HCT116 (cell line): Measurements from ENCODE around the gene MN1.

ENCODE experiments used
- CBX3 ChIP-seq: IDR thresholded peaks from 2 replicates; pipeline ENCODE4 v1.6.1; 2012; ENCODE audit warnings: low read depth
- EZH2phosphoT487 ChIP-seq: fragments of 200-600 bp; IDR thresholded peaks from 2 replicates; pipeline ENCODE4 v1.6.1; 2018; ENCODE audit warnings: antibody characterized with exemption, borderline replicate concordance
- POLR2A ChIP-seq: IDR thresholded peaks from 2 replicates; pipeline ENCODE4 v1.7.0; 2011; ENCODE audit warnings: borderline replicate concordance; ENCODE audit not compliant: insufficient read depth, insufficient read length; ENCODE audit errors: extremely low read depth
- POLR2AphosphoS5 ChIP-seq: IDR thresholded peaks from 2 replicates; pipeline ENCODE4 v1.6.1; 2011; ENCODE audit warnings: mild to moderate bottlenecking, low read depth, low read length, moderate library complexity
- RAD21 ChIP-seq: IDR thresholded peaks from 2 replicates; pipeline ENCODE4 v1.6.1; 2012; ENCODE audit warnings: low read depth, mild to moderate bottlenecking
- SIN3A ChIP-seq: IDR thresholded peaks from 2 replicates; pipeline ENCODE4 v1.6.1; 2012; ENCODE audit warnings: low read depth
- ZNF274 ChIP-seq: fragments of 200-500 bp; sonication (Bioruptor generic); IDR thresholded peaks from 2 replicates; pipeline ENCODE4 v1.6.1; 2014; ENCODE audit warnings: mild to moderate bottlenecking, low read depth, low read length, inconsistent platforms
- TF ChIP-seq, protein P1 (sequence below): IDR thresholded peaks from 2 replicates; pipeline ENCODE4 v1.6.1; 2012
- TF ChIP-seq, protein P2 (sequence below): IDR thresholded peaks from 2 replicates; pipeline ENCODE4 v1.6.1; 2011; ENCODE audit warnings: mild to moderate bottlenecking, low read length, moderate library complexity; ENCODE audit not compliant: insufficient replicate concordance; ENCODE audit errors: extremely low read depth
- TF ChIP-seq, protein P3 (sequence below), 3 experiments: fragments of 200-600 bp in 1 of 3; sonication (generic) in 1 of 3; IDR thresholded peaks in 2 of 3; conservative IDR thresholded peaks in 1 of 3; 2 replicates each; pipeline ENCODE4 v1.5.1; 2012 to 2017; ENCODE audit warnings: low read depth in 2 of 3, low read length in 2 of 3, antibody characterized with exemption in 1 of 3, borderline replicate concordance in 1 of 3, control low read depth in 1 of 3, mild to moderate bottlenecking in 1 of 3, mixed read lengths in 1 of 3, mixed run types in 1 of 3, moderate library complexity in 1 of 3; ENCODE audit not compliant: insufficient read depth in 1 of 3
- TF ChIP-seq, protein P4 (sequence below): IDR thresholded peaks from 2 replicates; pipeline ENCODE4 v1.6.1; 2012; ENCODE audit warnings: low read depth

DNA sequence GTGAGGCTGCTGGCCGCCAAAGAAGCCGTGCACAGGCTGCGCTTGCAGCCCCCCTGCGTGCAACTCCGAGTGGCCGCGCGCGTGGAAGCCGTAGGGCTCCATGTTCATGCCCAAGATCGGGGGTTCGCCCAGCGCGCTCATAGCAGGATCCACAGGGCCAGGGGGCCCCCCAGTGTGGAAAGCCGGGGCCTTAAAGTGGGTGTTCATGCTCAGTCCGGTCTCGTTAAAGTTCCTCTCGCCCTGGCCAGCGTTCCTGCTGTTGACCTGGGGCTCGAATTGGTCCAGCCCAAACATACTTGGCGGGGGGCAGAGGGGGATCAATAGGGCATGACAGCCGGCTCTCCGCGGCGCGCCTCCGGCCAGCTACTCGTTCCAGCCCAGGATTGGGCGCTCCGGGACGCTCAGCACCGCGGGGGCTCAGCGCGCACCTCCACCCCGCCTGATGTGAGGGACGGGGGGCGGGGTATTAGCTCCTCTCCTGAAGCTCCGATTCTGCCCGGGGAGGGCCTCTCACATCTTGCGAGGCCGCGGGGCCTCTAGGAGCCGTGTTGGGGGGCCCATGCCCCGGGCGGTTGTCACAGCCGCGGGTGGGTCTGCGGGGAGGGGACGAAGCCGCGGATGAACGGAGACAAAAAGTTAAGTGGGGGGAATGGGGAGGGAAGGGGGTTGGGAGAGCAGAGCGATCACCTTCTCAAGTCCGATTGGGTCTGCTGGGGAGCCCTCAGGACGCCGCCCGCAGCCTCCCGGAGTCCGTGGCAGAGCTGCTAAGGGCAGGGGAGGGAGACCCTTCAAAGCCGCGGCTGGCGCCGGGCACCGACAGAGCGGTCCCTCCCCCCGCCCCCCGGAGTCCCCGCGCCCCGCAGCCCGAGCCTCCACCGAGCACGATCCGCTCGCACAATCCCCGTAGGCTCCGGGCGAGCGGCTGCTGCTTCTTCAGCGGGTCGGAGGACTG, 1.0 kb downstream of the MN1 start:
- TF ChIP-seq POLR2A (no peak), SIN3A (no peak), CBX3 (no peak), ZNF274 (no peak), RAD21 (no peak), EZH2phosphoT487 (no peak), POLR2AphosphoS5 (no peak)
- TF ChIP-seq, protein P1, sequence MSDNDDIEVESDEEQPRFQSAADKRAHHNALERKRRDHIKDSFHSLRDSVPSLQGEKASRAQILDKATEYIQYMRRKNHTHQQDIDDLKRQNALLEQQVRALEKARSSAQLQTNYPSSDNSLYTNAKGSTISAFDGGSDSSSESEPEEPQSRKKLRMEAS, result no peak
- TF ChIP-seq, protein P2, sequence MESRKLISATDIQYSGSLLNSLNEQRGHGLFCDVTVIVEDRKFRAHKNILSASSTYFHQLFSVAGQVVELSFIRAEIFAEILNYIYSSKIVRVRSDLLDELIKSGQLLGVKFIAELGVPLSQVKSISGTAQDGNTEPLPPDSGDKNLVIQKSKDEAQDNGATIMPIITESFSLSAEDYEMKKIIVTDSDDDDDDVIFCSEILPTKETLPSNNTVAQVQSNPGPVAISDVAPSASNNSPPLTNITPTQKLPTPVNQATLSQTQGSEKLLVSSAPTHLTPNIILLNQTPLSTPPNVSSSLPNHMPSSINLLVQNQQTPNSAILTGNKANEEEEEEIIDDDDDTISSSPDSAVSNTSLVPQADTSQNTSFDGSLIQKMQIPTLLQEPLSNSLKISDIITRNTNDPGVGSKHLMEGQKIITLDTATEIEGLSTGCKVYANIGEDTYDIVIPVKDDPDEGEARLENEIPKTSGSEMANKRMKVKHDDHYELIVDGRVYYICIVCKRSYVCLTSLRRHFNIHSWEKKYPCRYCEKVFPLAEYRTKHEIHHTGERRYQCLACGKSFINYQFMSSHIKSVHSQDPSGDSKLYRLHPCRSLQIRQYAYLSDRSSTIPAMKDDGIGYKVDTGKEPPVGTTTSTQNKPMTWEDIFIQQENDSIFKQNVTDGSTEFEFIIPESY, result no peak
- TF ChIP-seq, protein P3, sequence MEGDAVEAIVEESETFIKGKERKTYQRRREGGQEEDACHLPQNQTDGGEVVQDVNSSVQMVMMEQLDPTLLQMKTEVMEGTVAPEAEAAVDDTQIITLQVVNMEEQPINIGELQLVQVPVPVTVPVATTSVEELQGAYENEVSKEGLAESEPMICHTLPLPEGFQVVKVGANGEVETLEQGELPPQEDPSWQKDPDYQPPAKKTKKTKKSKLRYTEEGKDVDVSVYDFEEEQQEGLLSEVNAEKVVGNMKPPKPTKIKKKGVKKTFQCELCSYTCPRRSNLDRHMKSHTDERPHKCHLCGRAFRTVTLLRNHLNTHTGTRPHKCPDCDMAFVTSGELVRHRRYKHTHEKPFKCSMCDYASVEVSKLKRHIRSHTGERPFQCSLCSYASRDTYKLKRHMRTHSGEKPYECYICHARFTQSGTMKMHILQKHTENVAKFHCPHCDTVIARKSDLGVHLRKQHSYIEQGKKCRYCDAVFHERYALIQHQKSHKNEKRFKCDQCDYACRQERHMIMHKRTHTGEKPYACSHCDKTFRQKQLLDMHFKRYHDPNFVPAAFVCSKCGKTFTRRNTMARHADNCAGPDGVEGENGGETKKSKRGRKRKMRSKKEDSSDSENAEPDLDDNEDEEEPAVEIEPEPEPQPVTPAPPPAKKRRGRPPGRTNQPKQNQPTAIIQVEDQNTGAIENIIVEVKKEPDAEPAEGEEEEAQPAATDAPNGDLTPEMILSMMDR (IDR thresholded peaks at IDR 0.05 in 2 of 3, conservative IDR thresholded peaks at IDR 0.05 in 1 of 3; ENCODE audit: borderline replicate concordance in 1 of 3, insufficient read depth in 1 of 3, low read depth in 2 of 3, low read length in 2 of 3), result no peak
- TF ChIP-seq, protein P4, sequence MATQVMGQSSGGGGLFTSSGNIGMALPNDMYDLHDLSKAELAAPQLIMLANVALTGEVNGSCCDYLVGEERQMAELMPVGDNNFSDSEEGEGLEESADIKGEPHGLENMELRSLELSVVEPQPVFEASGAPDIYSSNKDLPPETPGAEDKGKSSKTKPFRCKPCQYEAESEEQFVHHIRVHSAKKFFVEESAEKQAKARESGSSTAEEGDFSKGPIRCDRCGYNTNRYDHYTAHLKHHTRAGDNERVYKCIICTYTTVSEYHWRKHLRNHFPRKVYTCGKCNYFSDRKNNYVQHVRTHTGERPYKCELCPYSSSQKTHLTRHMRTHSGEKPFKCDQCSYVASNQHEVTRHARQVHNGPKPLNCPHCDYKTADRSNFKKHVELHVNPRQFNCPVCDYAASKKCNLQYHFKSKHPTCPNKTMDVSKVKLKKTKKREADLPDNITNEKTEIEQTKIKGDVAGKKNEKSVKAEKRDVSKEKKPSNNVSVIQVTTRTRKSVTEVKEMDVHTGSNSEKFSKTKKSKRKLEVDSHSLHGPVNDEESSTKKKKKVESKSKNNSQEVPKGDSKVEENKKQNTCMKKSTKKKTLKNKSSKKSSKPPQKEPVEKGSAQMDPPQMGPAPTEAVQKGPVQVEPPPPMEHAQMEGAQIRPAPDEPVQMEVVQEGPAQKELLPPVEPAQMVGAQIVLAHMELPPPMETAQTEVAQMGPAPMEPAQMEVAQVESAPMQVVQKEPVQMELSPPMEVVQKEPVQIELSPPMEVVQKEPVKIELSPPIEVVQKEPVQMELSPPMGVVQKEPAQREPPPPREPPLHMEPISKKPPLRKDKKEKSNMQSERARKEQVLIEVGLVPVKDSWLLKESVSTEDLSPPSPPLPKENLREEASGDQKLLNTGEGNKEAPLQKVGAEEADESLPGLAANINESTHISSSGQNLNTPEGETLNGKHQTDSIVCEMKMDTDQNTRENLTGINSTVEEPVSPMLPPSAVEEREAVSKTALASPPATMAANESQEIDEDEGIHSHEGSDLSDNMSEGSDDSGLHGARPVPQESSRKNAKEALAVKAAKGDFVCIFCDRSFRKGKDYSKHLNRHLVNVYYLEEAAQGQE, result no peak
